Smooth muscle cell (in vitro differentiated cells): ENCODE measurements around the gene CTRB2. TPM values are rescaled to one million over a fixed set of nuclear protein-coding genes. Genes with fewer than 3 reads are reported as not detected.

ENCODE experiments used
- DNase-seq: peaks from one replicate; lab custom pipeline; 2025; ENCODE audit not compliant: unreplicated experiment; lab: John Stamatoyannopoulos, UW
- H2AFZ ChIP-seq: fragments of 200-600 bp; sonication (generic); 2 replicates; pipeline ENCODE4 v1.6.0; 2016; ENCODE audit warnings: antibody characterized with exemption, low read depth, mild to moderate bottlenecking
- H3F3A ChIP-seq: fragments of 200-600 bp; sonication (generic); 2 replicates; pipeline ENCODE4 v1.6.0; 2017; ENCODE audit warnings: antibody characterized with exemption, low read depth
- H3K27ac ChIP-seq: fragments of 200-600 bp; sonication (generic); 2 replicates; pipeline ENCODE4 v1.5.1; 2016; ENCODE audit warnings: low read depth, mild to moderate bottlenecking
- H3K27me3 ChIP-seq: fragments of 200-600 bp; sonication (generic); 2 replicates; pipeline ENCODE4 v1.6.1; 2016; ENCODE audit warnings: low read depth, mild to moderate bottlenecking
- H3K36me3 ChIP-seq: fragments of 200-600 bp; sonication (generic); 2 replicates; pipeline ENCODE4 v1.5.1; 2016; ENCODE audit warnings: low read depth
- H3K4me1 ChIP-seq: fragments of 200-600 bp; sonication (generic); 2 replicates; pipeline ENCODE4 v1.5.1; 2016; ENCODE audit warnings: low read depth
- H3K4me2 ChIP-seq: fragments of 200-600 bp; sonication (generic); 2 replicates; pipeline ENCODE4 v1.6.0; 2016; ENCODE audit warnings: mild to moderate bottlenecking
- H3K4me3 ChIP-seq: fragments of 200-600 bp; sonication (generic); 2 replicates; pipeline ENCODE4 v1.5.1; 2016; ENCODE audit warnings: mild to moderate bottlenecking
- H3K79me2 ChIP-seq: fragments of 200-600 bp; sonication (generic); 2 replicates; pipeline ENCODE4 v1.6.0; 2016; ENCODE audit warnings: low read depth, mild to moderate bottlenecking
- H3K9ac ChIP-seq: fragments of 200-600 bp; sonication (generic); 2 replicates; pipeline ENCODE4 v1.6.0; 2016; ENCODE audit warnings: low read depth
- H3K9me3 ChIP-seq: fragments of 200-600 bp; sonication (generic); replicated peaks from 2 replicates; pipeline ENCODE4 v1.5.1; 2016; ENCODE audit warnings: low read depth
- H4K20me1 ChIP-seq: fragments of 200-600 bp; sonication (generic); 2 replicates; pipeline ENCODE4 v1.6.0; 2016; ENCODE audit warnings: low read depth
- WGBS: methylation state at CpG from one replicate; pipeline ENCODE4 v1.1.7; 2016; ENCODE audit warnings: low lambda C conversion rate; 5-methylcytosine and 5-hydroxymethylcytosine counted together
- polyA plus RNA-seq: library from polyadenylated mRNA; unstranded; fragments of >200 nt; fragmentation: Nextera tagmentation; extraction: Ambion mirVana; gene quantifications from 2 replicates; pipeline ENCODE4 v1.2.1, GENCODE V29; 2016
- total RNA-seq: library from RNA; depleted of rRNA; stranded (reverse); fragments of >200 nt; gene quantifications from 2 replicates; pipeline ENCODE4 v1.2.3, GENCODE V29; 2014
- TF ChIP-seq, protein P1 (sequence below): fragments of 200-600 bp; sonication (generic); IDR thresholded peaks from 2 replicates; pipeline ENCODE4 v1.5.1; 2017; ENCODE audit warnings: borderline replicate concordance, mild to moderate bottlenecking, antibody characterized with exemption; ENCODE audit not compliant: insufficient read depth, poor library complexity, severe bottlenecking

The CTRB2 gene
- total and polyA plus RNA-seq, 2 experiments from 2014 or later, result 1.7 to 2.3 TPM

DNA sequence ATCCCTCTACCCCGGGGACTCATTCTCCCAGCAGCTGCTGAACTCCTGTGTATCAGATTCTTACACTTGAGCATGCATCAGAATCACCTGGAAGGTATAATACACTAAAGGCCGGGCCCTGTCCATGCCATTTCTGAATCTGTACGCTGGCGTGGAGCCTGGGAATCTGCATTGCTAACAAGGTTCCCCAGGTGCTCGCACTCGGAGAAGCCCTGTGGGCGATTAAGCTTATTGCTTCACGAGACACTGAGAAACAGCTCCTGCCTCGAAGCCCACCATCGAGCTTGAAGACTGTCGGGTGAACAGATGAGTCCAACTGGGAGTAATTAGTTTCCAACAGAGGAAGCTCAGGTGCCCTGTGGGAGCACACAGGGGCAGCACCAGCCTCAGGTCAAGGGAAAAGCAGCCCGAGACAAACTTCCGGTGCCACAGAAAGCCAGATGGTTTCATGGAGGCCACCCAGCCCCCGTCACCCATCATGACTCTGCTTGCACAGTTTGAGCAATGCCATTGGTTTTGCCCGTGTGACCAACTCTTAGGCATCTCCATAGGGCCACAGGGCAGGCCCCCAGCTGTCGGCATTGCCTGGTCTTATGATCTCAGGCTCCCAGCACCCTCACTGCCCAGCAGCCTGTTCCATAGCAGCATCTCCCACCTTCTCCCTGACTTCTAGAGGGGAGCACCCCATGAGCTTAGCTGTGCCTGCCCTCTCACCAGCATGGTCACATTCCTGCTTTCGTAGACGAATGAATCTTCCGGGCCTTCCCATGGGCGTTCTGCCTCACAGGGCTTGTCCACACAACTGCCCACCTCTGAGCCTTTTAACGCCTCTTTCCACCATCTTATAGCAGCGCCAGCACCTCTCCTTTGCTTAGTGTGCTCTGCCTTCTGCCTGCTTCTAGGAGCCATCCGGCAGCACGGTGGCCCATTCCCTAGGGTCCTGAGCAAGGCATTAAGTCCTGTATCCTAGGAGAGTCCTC, 10.9 kb downstream of the CTRB2 start:
- Histone ChIP-seq H3K36me3 (no peaks in the 10 kb centered on the region), H3K79me2 (no peaks in the 10 kb centered on the region), H3K4me3 (no peak overlapping the region), H3F3A (no peaks in the 10 kb centered on the region), H3K27ac (no peak overlapping the region), H3K4me2 (no peak overlapping the region), H3K9me3 (no peaks in the 10 kb centered on the region), H3K4me1 (no peaks in the 10 kb centered on the region), H3K9ac (no peak overlapping the region), H4K20me1 (no peaks in the 10 kb centered on the region), H2AFZ (no peak overlapping the region), H3K27me3 (no peaks in the 10 kb centered on the region)
- TF ChIP-seq, protein P1, sequence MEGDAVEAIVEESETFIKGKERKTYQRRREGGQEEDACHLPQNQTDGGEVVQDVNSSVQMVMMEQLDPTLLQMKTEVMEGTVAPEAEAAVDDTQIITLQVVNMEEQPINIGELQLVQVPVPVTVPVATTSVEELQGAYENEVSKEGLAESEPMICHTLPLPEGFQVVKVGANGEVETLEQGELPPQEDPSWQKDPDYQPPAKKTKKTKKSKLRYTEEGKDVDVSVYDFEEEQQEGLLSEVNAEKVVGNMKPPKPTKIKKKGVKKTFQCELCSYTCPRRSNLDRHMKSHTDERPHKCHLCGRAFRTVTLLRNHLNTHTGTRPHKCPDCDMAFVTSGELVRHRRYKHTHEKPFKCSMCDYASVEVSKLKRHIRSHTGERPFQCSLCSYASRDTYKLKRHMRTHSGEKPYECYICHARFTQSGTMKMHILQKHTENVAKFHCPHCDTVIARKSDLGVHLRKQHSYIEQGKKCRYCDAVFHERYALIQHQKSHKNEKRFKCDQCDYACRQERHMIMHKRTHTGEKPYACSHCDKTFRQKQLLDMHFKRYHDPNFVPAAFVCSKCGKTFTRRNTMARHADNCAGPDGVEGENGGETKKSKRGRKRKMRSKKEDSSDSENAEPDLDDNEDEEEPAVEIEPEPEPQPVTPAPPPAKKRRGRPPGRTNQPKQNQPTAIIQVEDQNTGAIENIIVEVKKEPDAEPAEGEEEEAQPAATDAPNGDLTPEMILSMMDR, result no peak
- WGBS, result 90% methylated on average over 24 of the region's 24 CpGs
- no peak for DNase-seq

DNA sequence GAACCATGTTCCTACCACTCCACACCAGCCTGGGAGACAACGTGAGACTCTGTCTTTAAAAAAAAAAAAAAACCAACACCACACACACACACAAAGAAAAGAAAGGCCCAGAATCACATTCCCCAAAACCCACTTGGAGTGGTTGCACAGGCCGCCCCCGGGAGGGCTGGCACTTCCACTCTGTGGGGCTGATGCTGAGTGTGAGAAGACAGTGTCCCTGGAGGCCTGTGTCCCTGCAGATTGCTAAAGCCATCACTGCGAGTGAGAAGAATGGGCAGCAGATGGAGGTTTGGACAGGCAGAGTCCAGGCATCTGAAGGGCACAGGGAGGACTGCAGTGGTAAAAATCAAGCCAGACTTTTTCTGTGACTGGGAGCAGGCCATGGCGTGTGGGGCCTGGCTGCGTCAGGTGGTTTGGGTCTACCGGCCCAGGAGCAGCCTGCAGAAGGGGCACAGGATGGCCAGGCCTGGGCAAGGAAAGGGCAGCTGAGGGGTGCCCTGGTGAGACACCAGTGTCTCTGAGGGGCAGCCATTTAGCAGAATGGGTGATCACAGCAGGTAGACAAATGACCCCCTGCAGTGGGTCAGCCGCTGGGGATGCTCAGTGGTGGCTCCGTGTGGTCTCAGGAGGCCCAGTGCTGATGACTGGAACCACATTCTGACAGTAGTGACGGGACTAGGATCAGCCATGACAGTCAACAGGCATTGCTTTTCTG, 13.1 kb downstream of the CTRB2 start:
- Histone ChIP-seq H3K4me3 (no peak overlapping the region), H3K27me3 (peaks cover 5% of the 10 kb centered on the region), H3K9ac (no peak overlapping the region), H3K79me2 (no peaks in the 10 kb centered on the region), H3K4me2 (peak overlapping the region; percentile 10), H3K9me3 (no peaks in the 10 kb centered on the region), H3K4me1 (no peaks in the 10 kb centered on the region), H4K20me1 (no peaks in the 10 kb centered on the region), H3K27ac (no peak overlapping the region), H3K36me3 (no peaks in the 10 kb centered on the region), H2AFZ (no peak overlapping the region), H3F3A (no peaks in the 10 kb centered on the region)
- TF ChIP-seq, protein P1, result no peak
- 72% methylated on average over 10 of the region's 10 CpGs for WGBS
- DNase-seq, result no peak

DNA sequence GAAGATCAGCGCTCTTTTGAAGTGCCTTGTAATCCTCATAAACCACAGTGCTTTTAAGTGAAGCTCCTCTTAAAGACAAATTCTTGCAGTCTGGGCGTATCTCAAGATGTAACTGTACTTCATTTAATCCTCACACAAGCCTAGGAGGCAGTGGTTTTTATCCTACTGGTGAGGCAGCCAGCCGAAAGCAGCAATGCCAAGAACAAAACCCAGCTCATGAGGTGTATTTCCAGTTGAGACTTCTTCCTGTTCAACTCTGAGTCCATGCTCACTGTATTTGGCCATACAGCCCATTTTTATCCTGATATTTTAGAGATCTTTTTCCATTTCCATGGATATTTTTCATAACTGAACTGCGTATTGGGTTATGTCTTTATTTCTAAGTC, 13.7 kb downstream of the CTRB2 start:
- Histone ChIP-seq H3K9ac (no peak overlapping the region), H3K4me1 (no peaks in the 10 kb centered on the region), H3K27me3 (peaks cover 5% of the 10 kb centered on the region), H3K27ac (no peak overlapping the region), H3K79me2 (no peaks in the 10 kb centered on the region), H3F3A (no peaks in the 10 kb centered on the region), H4K20me1 (no peaks in the 10 kb centered on the region), H2AFZ (no peak overlapping the region), H3K36me3 (no peaks in the 10 kb centered on the region), H3K9me3 (no peaks in the 10 kb centered on the region), H3K4me2 (peak overlapping the region; percentile 10), H3K4me3 (no peak overlapping the region)
- DNase-seq, result no peak
- WGBS, result 29% methylated on average over 4 of the region's 4 CpGs
- TF ChIP-seq, protein P1, result no peak
